MM.1S (cell line): ENCODE data around the gene ZNF618.

Experiments used
- DNase-seq: peaks from one replicate; pipeline ENCODE4 v3.0.0-alpha.2; 2015
- H2AFZ ChIP-seq: fragments of 300-600 bp; sonication (generic); 2 replicates; pipeline ENCODE4 v1.6.0; 2016; ENCODE audit warnings: antibody characterized with exemption, low read length
- H3F3A ChIP-seq: fragments of 300-600 bp; sonication (generic); 2 replicates; pipeline ENCODE4 v1.6.1; 2016; ENCODE audit warnings: mild to moderate bottlenecking, antibody characterized with exemption, low read length, moderate library complexity, mixed read lengths; ENCODE audit not compliant: insufficient read depth
- H3K27ac ChIP-seq: fragments of 300-600 bp; sonication (generic); 2 replicates; pipeline ENCODE4 v1.5.1; 2016; ENCODE audit warnings: mild to moderate bottlenecking, low read length
- H3K27me3 ChIP-seq: fragments of 300-600 bp; sonication (generic); replicated peaks from 2 replicates; pipeline ENCODE4 v1.6.0; 2016; ENCODE audit warnings: low read length; ENCODE audit not compliant: insufficient read depth
- H3K36me3 ChIP-seq: fragments of 300-600 bp; sonication (generic); replicated peaks from 2 replicates; pipeline ENCODE4 v1.6.1; 2016; ENCODE audit warnings: mild to moderate bottlenecking, low read length, mixed read lengths; ENCODE audit not compliant: insufficient read depth
- H3K4me1 ChIP-seq: fragments of 300-600 bp; sonication (generic); 2 replicates; pipeline ENCODE4 v1.6.1; 2016; ENCODE audit warnings: low read length, mixed read lengths
- H3K4me2 ChIP-seq: fragments of 300-600 bp; sonication (generic); 2 replicates; pipeline ENCODE4 v1.6.0; 2016; ENCODE audit warnings: low read depth, low read length
- H3K4me3 ChIP-seq: fragments of 300-600 bp; sonication (generic); 2 replicates; pipeline ENCODE4 v1.5.1; 2016; ENCODE audit warnings: low read length, mixed read lengths
- H3K79me2 ChIP-seq: fragments of 300-600 bp; sonication (generic); 2 replicates; pipeline ENCODE4 v1.6.1; 2016; ENCODE audit warnings: mixed run types, low read length, mixed read lengths
- H3K9ac ChIP-seq: fragments of 300-600 bp; sonication (generic); 2 replicates; pipeline ENCODE4 v1.6.1; 2016; ENCODE audit warnings: low read length, mixed read lengths
- H3K9me2 ChIP-seq: fragments of 300-600 bp; sonication (generic); replicated peaks from 2 replicates; pipeline ENCODE4 v1.6.1; 2016; ENCODE audit warnings: mild to moderate bottlenecking, low read length, mixed read lengths; ENCODE audit not compliant: insufficient read depth
- H3K9me3 ChIP-seq: fragments of 300-600 bp; sonication (generic); replicated peaks from 2 replicates; pipeline ENCODE4 v1.6.1; 2016; ENCODE audit warnings: mild to moderate bottlenecking, low read length, mixed read lengths; ENCODE audit not compliant: insufficient read depth
- H4K20me1 ChIP-seq: fragments of 300-600 bp; sonication (generic); 2 replicates; pipeline ENCODE4 v1.6.1; 2016; ENCODE audit warnings: mild to moderate bottlenecking, low read length, moderate library complexity, mixed read lengths; ENCODE audit not compliant: insufficient read depth
- EZH2 ChIP-seq: fragments of 300-600 bp; sonication (generic); optimal IDR thresholded peaks from 2 replicates; pipeline ENCODE3; 2017; ENCODE audit warnings: low read depth, mild to moderate bottlenecking, antibody characterized with exemption, low read length, mixed read lengths
- EZH2phosphoT487 ChIP-seq: fragments of 300-600 bp; sonication (generic); IDR thresholded peaks from 2 replicates; pipeline ENCODE4 v1.6.1; 2018; ENCODE audit warnings: antibody characterized with exemption, low read length
- TF ChIP-seq, protein P1 (sequence below): fragments of 300-600 bp; sonication (generic); IDR thresholded peaks from 2 replicates; pipeline ENCODE4 v1.5.1; 2016; ENCODE audit warnings: antibody characterized with exemption, low read length, mixed read lengths

Gene ZNF618

GRCh38 chr9:113978725-113979342 lies 102.7 kb downstream of the ZNF618 start:
- Histone ChIP-seq H3K27ac (no peak overlapping the region), H2AFZ (no peak overlapping the region), H3K27me3 (no peaks in the 10 kb centered on the region), H3F3A (no peaks in the 10 kb centered on the region), H3K9me3 (no peaks in the 10 kb centered on the region), H3K4me1 (no peaks in the 10 kb centered on the region), H3K79me2 (no peaks in the 10 kb centered on the region), H3K4me3 (no peak overlapping the region), H3K4me2 (no peak overlapping the region), H3K36me3 (no peaks in the 10 kb centered on the region), H3K9me2 (no peaks in the 10 kb centered on the region), H3K9ac (no peak overlapping the region), H4K20me1 (no peaks in the 10 kb centered on the region)
- DNase-seq = no peak
- no peak for TF ChIP-seq EZH2phosphoT487
- no peak for TF ChIP-seq EZH2
- TF ChIP-seq, protein P1, sequence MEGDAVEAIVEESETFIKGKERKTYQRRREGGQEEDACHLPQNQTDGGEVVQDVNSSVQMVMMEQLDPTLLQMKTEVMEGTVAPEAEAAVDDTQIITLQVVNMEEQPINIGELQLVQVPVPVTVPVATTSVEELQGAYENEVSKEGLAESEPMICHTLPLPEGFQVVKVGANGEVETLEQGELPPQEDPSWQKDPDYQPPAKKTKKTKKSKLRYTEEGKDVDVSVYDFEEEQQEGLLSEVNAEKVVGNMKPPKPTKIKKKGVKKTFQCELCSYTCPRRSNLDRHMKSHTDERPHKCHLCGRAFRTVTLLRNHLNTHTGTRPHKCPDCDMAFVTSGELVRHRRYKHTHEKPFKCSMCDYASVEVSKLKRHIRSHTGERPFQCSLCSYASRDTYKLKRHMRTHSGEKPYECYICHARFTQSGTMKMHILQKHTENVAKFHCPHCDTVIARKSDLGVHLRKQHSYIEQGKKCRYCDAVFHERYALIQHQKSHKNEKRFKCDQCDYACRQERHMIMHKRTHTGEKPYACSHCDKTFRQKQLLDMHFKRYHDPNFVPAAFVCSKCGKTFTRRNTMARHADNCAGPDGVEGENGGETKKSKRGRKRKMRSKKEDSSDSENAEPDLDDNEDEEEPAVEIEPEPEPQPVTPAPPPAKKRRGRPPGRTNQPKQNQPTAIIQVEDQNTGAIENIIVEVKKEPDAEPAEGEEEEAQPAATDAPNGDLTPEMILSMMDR = no peak

- H4K20me1 ChIP-seq = no peaks in the 10 kb centered on the region
- no peak overlapping the region for H3K4me3 ChIP-seq
- no peak for TF ChIP-seq EZH2
- no peak for TF ChIP-seq EZH2phosphoT487
- TF ChIP-seq, protein P1 = no peak
- no peaks in the 10 kb centered on the region for H3K79me2 ChIP-seq
- H3K4me2 ChIP-seq = no peak overlapping the region
- no peak overlapping the region for H3K9ac ChIP-seq
- no peaks in the 10 kb centered on the region for H3K9me3 ChIP-seq
- no peaks in the 10 kb centered on the region for H3K9me2 ChIP-seq
- H3K4me1 ChIP-seq = no peaks in the 10 kb centered on the region
- no peaks in the 10 kb centered on the region for H3F3A ChIP-seq
- H3K36me3 ChIP-seq = no peaks in the 10 kb centered on the region
- DNase-seq = no peak
- H3K27ac ChIP-seq = no peak overlapping the region
- no peaks in the 10 kb centered on the region for H3K27me3 ChIP-seq
- no peak overlapping the region for H2AFZ ChIP-seq
These were observed 103.4 kb downstream of the ZNF618 start for GRCh38 chr9:113979343-113980127.

- Histone ChIP-seq H3K27me3 (no peaks in the 10 kb centered on the region), H3K9ac (no peak overlapping the region), H3K9me2 (no peaks in the 10 kb centered on the region), H2AFZ (no peak overlapping the region), H3K79me2 (no peaks in the 10 kb centered on the region), H3K9me3 (no peaks in the 10 kb centered on the region), H3K4me3 (no peak overlapping the region), H3K4me1 (no peaks in the 10 kb centered on the region), H3K4me2 (no peak overlapping the region), H4K20me1 (no peaks in the 10 kb centered on the region), H3K27ac (no peak overlapping the region), H3F3A (no peaks in the 10 kb centered on the region), H3K36me3 (no peaks in the 10 kb centered on the region)
- TF ChIP-seq EZH2 = no peak
- TF ChIP-seq, protein P1 = no peak
- TF ChIP-seq EZH2phosphoT487 = no peak
- no peak for DNase-seq
These were observed 108.7 kb downstream of the ZNF618 start for GRCh38 chr9:113984639-113985380.
